CD4-positive, alpha-beta T cell treated with Interleukin-17A for 1 hour (primary cell): ENCODE measurements around the gene EFCAB9.
"Not testable (repeated sequence)": the region's sequence is repeated elsewhere in the genome, so short reads cannot be mapped to it uniquely, and the experiment has no call there.

Experiments
- DNase-seq: peaks from one replicate; pipeline ENCODE4 v3.0.0-alpha.2; 2020

EFCAB9 gene

GRCh38 chr5:172193872-172194271 is at the start of gene EFCAB9:
TSS of gene EFCAB9 (plus strand) at chr5:172194172. CDS start at chr5:172194173, 1 bp downstream.
- DNase-seq: no peak

- no peak for DNase-seq
Observed at GRCh38 chr5:172144291-172144815, 49.6 kb upstream of the EFCAB9 start.

- no peak for DNase-seq
Observed at GRCh38 chr5:172144931-172145869, 48.8 kb upstream of the EFCAB9 start.

- DNase-seq: no peak
Observed at GRCh38 chr5:172145870-172146747, 47.9 kb upstream of the EFCAB9 start.

GRCh38 chr5:172146748-172147092 is 47.3 kb upstream of the EFCAB9 start:
- no peak for DNase-seq

GRCh38 chr5:172147857-172148256 is 46.1 kb upstream of the EFCAB9 start:
- no peak for DNase-seq

- no peak for DNase-seq
Observed at GRCh38 chr5:172148381-172148780, 45.6 kb upstream of the EFCAB9 start.

- DNase-seq: no peak
Observed at GRCh38 chr5:172149073-172149472, 44.9 kb upstream of the EFCAB9 start.

GRCh38 chr5:172149481-172149880 is 44.5 kb upstream of the EFCAB9 start:
- DNase-seq: not testable (repeated sequence)

- DNase-seq: peak; percentile 45
Observed at GRCh38 chr5:172150514-172151425, 43.2 kb upstream of the EFCAB9 start.

GRCh38 chr5:172151661-172152210 is 42.2 kb upstream of the EFCAB9 start:
- DNase-seq: no peak

GRCh38 chr5:172153695-172154094 is 40.3 kb upstream of the EFCAB9 start:
- DNase-seq: no peak

GRCh38 chr5:172155101-172155500 is 38.9 kb upstream of the EFCAB9 start:
- DNase-seq: not testable (repeated sequence)

- DNase-seq: no peak
Observed at GRCh38 chr5:172156541-172156994, 37.4 kb upstream of the EFCAB9 start.

- no peak for DNase-seq
Observed at GRCh38 chr5:172159016-172159415, 35.0 kb upstream of the EFCAB9 start.

- DNase-seq: no peak
Observed at GRCh38 chr5:172160506-172160905, 33.5 kb upstream of the EFCAB9 start.

- DNase-seq: no peak
Observed at GRCh38 chr5:172162323-172162986, 31.5 kb upstream of the EFCAB9 start.

- no peak for DNase-seq
Observed at GRCh38 chr5:172162987-172163343, 31.0 kb upstream of the EFCAB9 start.

GRCh38 chr5:172163346-172163745 is 30.6 kb upstream of the EFCAB9 start:
- DNase-seq: no peak

GRCh38 chr5:172164769-172165212 is 29.2 kb upstream of the EFCAB9 start:
- DNase-seq: no peak

GRCh38 chr5:172165465-172165864 is 28.5 kb upstream of the EFCAB9 start:
- no peak for DNase-seq
